Fibroblast of lung (primary cell): ENCODE results near the gene TMEM135. TPM values are rescaled to one million over a fixed set of nuclear protein-coding genes. Genes with fewer than 3 reads are reported as not detected.
"Not testable (repeated sequence)": the region's sequence is repeated elsewhere in the genome, so short reads cannot be mapped to it uniquely, and the experiment has no call there.

Source experiments
- DNase-seq, 2 donors: peaks; one replicate each; pipeline versions ENCODE4 v3.0.0 to v3.0.0-alpha.2; 2010; ENCODE audit warnings: low read depth in 2 of 2
- H2AFZ ChIP-seq: 2 replicates; pipeline ENCODE4 v1.5.1; 2012; ENCODE audit warnings: low read length, control low read depth, inconsistent platforms
- H3K27ac ChIP-seq: 2 replicates; pipeline ENCODE4 v1.5.1; 2011; ENCODE audit warnings: low read length, control low read depth; ENCODE audit not compliant: insufficient read depth
- H3K27me3 ChIP-seq: 2 replicates; pipeline ENCODE4 v1.5.1; 2011; ENCODE audit warnings: mild to moderate bottlenecking, low read length; ENCODE audit not compliant: control insufficient read depth, insufficient read depth
- H3K36me3 ChIP-seq: 2 replicates; pipeline ENCODE4 v1.5.1; 2011; ENCODE audit warnings: low read length; ENCODE audit not compliant: control insufficient read depth, insufficient read depth
- H3K4me1 ChIP-seq: 2 replicates; pipeline ENCODE4 v1.5.1; 2011; ENCODE audit warnings: low read length; ENCODE audit not compliant: control insufficient read depth, insufficient read depth; ENCODE audit errors: extremely low read depth
- H3K4me2 ChIP-seq: 2 replicates; pipeline ENCODE4 v1.5.1; 2011; ENCODE audit warnings: low read length, control low read depth; ENCODE audit not compliant: insufficient read depth; ENCODE audit errors: extremely low read depth
- H3K4me3 ChIP-seq, 4 experiments: fragments of 200-600 bp in 1 of 4; sonication (generic) in 1 of 4; replicated peaks in 1 of 4; 2 replicates each; pipeline ENCODE4 v1.5.1; 2011 to 2016; ENCODE audit warnings: low read length in 4 of 4, low read depth in 3 of 4, mild to moderate bottlenecking in 3 of 4, control low read depth in 2 of 4, inconsistent platforms in 1 of 4, mixed read lengths in 1 of 4; ENCODE audit not compliant: insufficient read depth in 1 of 4; ENCODE audit errors: control extremely low read depth in 1 of 4
- H3K79me2 ChIP-seq: 2 replicates; pipeline ENCODE4 v1.5.1; 2012; ENCODE audit warnings: mild to moderate bottlenecking, low read length, inconsistent platforms; ENCODE audit not compliant: control insufficient read depth, insufficient read depth
- H3K9ac ChIP-seq: 2 replicates; pipeline ENCODE4 v1.5.1; 2011; ENCODE audit warnings: mild to moderate bottlenecking, low read length, control low read depth; ENCODE audit not compliant: insufficient read depth
- H3K9me3 ChIP-seq: 2 replicates; pipeline ENCODE4 v1.5.1; 2012; ENCODE audit warnings: low read depth, low read length; ENCODE audit not compliant: control insufficient read depth, insufficient read depth
- H4K20me1 ChIP-seq: 2 replicates; pipeline ENCODE4 v1.5.1; 2011; ENCODE audit warnings: low read length; ENCODE audit not compliant: control insufficient read depth, insufficient read depth; ENCODE audit errors: extremely low read depth
- CTCF ChIP-seq, 2 donors: IDR thresholded peaks in 1 of 2; conservative IDR thresholded peaks in 1 of 2; 1 replicate in 1 of 2; 2 replicates in 1 of 2; pipeline ENCODE4 v1.5.1; 2011 to 2012; ENCODE audit warnings: low read length in 2 of 2, control low read depth in 1 of 2, inconsistent platforms in 1 of 2, low read depth in 1 of 2, mild to moderate bottlenecking in 1 of 2
- EZH2 ChIP-seq: IDR thresholded peaks from 2 replicates; pipeline ENCODE4 v1.5.1; 2012; ENCODE audit warnings: low read length, control low read depth, mild to moderate bottlenecking; ENCODE audit errors: missing control alignments
- polyA plus RNA-seq, 2 donors: library from polyadenylated mRNA; depleted of rRNA in 1 of 2; stranded (reverse) in 1 of 2; unstranded in 1 of 2; fragments of >200 nt; gene quantifications; 2 replicates each; pipeline ENCODE4 v1.2.1, GENCODE V29; 2011 to 2012; ENCODE audit warnings: missing spikeins in 1 of 2
- total RNA-seq: library from RNA; depleted of rRNA; stranded (reverse); fragments of >200 nt; gene quantifications from 2 replicates; pipeline ENCODE4 v1.2.1, GENCODE V29; 2014

The TMEM135 gene
- total and polyA plus RNA-seq, 2 donors (not counting 1 experiment from before 2014, with no cell fraction given): 17.3 to 20.6 TPM

GRCh38 chr11:87265979-87266378 is 228.2 kb downstream of the TMEM135 start:
- H3K27ac ChIP-seq: no peak overlapping the region
- no peaks in the 10 kb centered on the region for H3K27me3 ChIP-seq
- H3K4me3 ChIP-seq: no peak overlapping the region
- no peaks in the 10 kb centered on the region for H4K20me1 ChIP-seq
- DNase-seq: peak; percentile 13 to 49
- peak overlapping the region; percentile 2 for H3K4me2 ChIP-seq
- H3K79me2 ChIP-seq: no peaks in the 10 kb centered on the region
- H3K36me3 ChIP-seq: no peaks in the 10 kb centered on the region
- TF ChIP-seq CTCF (conservative IDR thresholded peaks at IDR 0.05 in 1 of 2, IDR thresholded peaks at IDR 0.05 in 1 of 2; ENCODE audit: low read depth in 1 of 2, low read length in 2 of 2): no peak
- TF ChIP-seq EZH2: no peak
- H2AFZ ChIP-seq: no peak overlapping the region
- H3K9me3 ChIP-seq: no peaks in the 10 kb centered on the region
- H3K4me1 ChIP-seq: peaks cover 3% of the 10 kb centered on the region
- H3K9ac ChIP-seq: no peak overlapping the region

DNA sequence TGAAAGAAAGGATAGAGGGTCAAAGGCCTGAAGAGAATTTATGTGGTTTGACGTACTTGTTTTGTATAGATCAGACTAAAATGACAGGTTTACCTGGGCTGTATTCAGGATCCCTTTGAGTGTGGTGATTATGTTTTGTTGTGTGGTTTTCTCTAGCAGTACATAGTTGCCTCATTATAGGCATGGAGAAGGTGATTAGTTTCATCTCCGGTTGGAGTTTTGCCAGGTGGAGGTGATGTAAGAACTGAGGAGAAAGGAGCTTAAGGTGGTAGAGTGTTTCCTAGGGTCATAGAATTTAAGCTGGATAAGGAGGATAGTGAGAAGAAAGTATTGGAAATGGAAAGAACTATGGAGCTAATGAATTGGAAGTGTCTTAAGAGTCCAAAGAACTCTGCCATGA is 229.0 kb downstream of the TMEM135 start:
- Histone ChIP-seq H3K27ac (no peak overlapping the region), H3K27me3 (no peaks in the 10 kb centered on the region), H3K36me3 (no peaks in the 10 kb centered on the region), H3K9me3 (no peaks in the 10 kb centered on the region), H2AFZ (no peak overlapping the region), H3K79me2 (no peaks in the 10 kb centered on the region), H3K9ac (no peak overlapping the region), H3K4me3 (no peak overlapping the region), H4K20me1 (no peaks in the 10 kb centered on the region), H3K4me1 (peaks cover 3% of the 10 kb centered on the region), H3K4me2 (no peak overlapping the region)
- no peak for DNase-seq
- no peak for TF ChIP-seq EZH2
- no peak for TF ChIP-seq CTCF (conservative IDR thresholded peaks at IDR 0.05 in 1 of 2, IDR thresholded peaks at IDR 0.05 in 1 of 2; ENCODE audit: low read depth in 1 of 2, low read length in 2 of 2)

DNA sequence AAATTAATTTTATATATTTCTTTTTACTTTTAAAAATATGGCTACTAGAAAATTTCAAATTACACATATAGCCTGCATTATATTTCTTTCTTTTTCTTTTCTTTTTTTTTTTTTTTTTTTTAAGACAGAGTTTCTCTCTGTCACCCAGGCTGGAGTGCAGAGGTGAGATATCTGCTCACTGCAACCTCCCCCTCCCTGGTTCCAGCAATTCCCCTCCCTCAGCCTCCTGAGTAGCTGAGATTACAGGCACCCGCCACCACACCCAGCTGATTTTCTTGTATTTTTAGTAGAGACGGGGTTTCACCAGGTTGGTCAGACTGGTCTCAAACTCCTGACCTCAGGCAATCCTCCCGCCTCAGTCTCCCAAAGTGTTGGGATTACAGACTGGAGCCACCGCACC is 234.2 kb downstream of the TMEM135 start:
- H3K4me1 ChIP-seq, H3K27me3 ChIP-seq, DNase-seq, H3K27ac ChIP-seq, H3K4me3 ChIP-seq, H3K4me2 ChIP-seq, H3K9me3 ChIP-seq, H3K9ac ChIP-seq, H4K20me1 ChIP-seq, H2AFZ ChIP-seq, H3K79me2 ChIP-seq, H3K36me3 ChIP-seq: not testable (repeated sequence)
